GM12873 (cell line): ENCODE results near the gene MZB1.

Experiments
- TF ChIP-seq, protein P1 (sequence below): IDR thresholded peaks from 2 replicates; pipeline ENCODE4 v1.5.1; 2012; ENCODE audit warnings: low read depth, mild to moderate bottlenecking, moderate library complexity, low read length, control low read depth; ENCODE audit not compliant: insufficient read depth; ENCODE audit errors: missing control alignments

Gene MZB1

DNA sequence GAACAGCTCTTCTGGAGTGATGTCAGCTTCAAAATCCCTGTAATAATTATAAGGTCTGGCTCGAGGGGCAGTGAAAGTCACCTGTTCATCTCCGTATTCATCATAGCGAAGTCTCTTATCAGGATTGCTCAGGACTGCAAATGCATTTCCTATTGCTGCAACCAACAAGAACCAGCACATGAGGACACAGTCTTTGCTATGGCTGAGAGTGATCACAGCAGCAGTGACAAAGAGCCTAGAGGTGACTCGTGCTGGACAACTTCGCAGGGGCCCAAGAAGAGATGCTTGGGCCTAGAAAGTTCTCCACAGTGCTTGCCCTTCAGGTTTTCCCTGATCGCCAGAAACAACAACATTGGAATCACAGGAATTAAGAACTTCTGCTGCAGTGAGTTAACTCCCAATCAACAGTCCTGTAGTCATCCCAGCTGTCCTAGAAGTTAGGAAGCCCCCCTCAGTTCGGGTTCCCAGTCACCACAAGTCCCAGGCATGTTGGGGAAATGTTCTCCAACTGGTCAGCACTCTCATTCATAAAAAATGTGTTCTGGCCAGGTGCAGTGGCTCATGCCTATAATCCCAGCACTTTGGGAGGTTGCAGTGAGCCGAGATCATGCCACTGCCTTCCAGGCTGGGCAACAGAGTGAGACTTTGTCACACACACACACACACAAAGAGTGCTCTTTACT, 36.6 kb upstream of the MZB1 start:
- TF ChIP-seq, protein P1, sequence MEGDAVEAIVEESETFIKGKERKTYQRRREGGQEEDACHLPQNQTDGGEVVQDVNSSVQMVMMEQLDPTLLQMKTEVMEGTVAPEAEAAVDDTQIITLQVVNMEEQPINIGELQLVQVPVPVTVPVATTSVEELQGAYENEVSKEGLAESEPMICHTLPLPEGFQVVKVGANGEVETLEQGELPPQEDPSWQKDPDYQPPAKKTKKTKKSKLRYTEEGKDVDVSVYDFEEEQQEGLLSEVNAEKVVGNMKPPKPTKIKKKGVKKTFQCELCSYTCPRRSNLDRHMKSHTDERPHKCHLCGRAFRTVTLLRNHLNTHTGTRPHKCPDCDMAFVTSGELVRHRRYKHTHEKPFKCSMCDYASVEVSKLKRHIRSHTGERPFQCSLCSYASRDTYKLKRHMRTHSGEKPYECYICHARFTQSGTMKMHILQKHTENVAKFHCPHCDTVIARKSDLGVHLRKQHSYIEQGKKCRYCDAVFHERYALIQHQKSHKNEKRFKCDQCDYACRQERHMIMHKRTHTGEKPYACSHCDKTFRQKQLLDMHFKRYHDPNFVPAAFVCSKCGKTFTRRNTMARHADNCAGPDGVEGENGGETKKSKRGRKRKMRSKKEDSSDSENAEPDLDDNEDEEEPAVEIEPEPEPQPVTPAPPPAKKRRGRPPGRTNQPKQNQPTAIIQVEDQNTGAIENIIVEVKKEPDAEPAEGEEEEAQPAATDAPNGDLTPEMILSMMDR = no peak

DNA sequence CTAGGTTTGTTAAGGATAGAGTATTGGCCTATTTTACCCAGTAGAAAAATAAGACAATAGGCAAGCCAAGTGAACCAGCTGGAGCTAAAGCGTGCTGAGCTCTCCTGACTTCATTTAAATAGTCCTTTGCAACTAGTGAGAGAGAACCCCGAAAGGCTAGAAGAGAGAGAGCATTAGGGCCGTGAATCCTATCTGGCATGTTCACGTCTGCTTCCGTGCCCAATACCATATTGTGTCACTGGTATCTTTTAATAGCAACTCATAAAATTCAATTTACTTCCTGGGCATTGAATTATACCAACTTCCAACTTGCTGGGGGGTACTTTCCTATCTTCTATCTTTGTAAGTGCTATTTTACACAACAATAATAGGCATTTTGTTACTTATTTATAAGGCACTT, 35.8 kb upstream of the MZB1 start:
- TF ChIP-seq, protein P1 = no peak

DNA sequence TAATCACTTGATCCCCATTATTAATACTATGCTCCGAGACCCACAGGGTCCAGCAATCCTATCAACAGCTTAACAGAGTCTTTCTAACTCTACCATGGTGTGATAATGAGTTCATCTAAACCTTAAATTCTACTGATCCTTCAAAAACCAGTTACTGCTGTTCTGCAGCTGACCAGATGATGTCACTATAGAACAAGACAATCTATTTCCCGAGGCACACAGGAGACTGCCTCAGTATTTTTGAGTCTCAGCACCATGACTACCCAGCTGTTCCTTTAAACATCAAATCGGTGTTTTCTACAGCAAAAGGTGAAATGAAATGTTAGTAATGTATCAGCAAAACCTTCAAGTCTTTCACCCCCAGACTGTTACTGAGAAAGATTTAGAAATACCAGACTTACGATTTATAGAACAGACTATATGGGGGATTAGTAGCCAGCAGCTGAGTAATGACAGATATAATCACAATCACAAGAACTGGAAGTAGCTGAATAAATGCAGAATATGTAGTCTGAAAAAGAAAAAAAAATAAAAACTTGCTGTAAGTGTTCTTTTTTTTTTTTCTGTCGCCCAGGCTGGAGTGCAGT, 32.7 kb upstream of the MZB1 start:
- TF ChIP-seq, protein P1 = peak; percentile 82

DNA sequence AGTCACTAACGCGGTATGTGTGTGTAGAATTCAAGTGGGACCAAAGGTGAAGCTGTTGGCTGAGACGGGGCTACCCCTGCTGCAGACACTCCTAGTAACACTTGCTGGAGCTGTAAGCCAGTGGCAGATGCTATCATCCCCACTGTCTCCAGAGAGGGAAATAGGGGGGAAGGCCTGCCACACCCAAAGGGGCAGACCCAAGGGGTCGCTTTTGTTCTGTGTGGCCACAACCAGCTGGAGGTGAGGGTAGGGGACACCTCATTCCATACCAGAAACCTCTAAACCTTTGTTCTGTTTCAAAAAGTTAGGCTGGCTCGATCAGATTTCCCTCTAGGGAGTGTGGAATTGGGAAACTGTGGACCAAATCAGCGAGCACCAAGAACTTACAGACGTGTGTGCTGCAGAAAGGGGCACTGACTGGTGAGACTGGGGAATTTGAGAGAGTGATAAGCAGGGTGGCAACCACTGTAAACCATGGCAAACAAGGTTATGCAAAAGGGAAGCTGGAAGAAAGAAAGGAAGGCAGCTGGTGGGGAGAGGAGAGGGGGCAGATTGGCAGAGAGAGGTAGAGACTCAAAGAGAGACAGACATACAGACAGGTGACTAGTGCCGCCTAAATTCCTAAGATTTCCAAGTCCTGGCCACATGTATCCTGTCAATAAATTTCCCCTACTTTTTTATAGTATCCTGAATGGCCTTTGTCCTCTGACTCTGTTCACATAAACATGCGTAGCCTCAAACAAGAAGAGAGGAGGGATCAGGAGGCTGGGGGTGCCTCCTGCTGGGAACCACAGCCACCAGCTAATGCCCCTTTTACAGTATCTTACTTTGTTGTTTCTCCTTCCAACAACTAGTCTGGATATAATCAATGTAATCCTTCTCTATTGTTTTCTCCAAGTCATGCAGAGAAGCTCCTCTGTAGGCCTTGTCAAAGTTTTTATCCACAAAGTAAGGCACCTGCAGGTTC, 29.8 kb upstream of the MZB1 start:
- TF ChIP-seq, protein P1 = no peak

DNA sequence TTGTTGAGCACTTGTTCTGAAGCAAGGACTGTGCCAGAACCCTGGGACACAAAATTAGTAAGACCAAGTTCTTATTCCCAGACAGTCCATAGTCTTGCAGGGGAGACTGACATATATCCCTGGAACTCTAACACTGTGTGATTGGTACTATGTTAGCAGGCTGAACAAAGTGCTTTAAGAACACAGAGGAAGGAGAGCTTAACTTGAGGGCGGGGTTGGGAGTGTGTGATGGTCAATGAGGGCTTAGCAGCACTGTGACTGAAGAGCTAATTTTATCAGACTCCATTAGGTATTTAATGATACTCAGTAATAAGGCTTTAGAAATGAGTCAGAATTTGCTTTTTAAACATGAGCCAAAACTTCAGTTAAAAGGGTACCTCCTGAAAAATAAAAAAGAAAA, 29.1 kb upstream of the MZB1 start:
- TF ChIP-seq, protein P1 = no peak

DNA sequence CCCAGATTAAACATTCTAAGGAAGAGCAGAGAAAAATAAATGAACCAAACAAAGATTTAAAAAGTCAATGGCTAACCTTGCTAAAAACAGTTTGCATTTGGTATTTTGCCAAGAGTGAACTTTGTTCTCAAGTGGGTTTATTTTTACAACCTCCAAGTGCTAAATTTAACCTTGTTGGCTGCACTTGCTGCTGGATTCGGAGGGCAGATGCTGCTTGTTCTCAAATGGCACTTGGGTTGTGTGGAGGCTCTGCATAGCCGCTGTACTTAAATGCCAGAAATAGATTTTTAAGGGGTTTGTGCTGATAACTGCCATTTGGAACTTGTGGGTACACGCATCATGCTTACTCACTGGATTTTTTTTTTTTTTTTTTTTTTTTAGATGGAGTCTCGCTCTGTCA, 27.5 kb upstream of the MZB1 start:
- TF ChIP-seq, protein P1 = no peak

DNA sequence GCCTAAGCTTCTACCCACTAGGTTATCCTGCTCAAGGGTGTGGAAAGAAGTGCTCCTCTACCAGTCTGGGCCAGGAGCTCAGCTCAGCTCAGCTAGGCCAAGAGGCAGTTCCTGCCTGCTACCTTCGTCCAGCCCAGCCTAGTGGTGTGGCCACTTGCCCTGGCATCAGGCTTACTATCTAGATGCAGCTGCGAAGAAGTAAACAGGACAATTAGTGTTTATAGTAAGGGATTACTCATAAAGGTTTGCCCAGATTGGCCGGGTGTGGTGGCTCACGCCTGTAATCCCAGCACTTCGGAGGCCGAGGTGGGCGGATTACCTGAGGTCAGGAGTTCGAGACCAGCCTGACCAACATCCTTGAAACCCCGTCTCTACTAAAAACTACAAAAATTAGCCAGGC, 26.9 kb upstream of the MZB1 start:
- TF ChIP-seq, protein P1 = no peak
